ENCODE measurements around the gene GSG1. TPM values are rescaled to one million over a fixed set of nuclear protein-coding genes. Genes with fewer than 3 reads are reported as not detected.

The GSG1 gene
- total and polyA plus RNA-seq, 2 donors (not counting 3 experiments of a cell fraction or from before 2014, with no cell fraction given) = not detected

DNA sequence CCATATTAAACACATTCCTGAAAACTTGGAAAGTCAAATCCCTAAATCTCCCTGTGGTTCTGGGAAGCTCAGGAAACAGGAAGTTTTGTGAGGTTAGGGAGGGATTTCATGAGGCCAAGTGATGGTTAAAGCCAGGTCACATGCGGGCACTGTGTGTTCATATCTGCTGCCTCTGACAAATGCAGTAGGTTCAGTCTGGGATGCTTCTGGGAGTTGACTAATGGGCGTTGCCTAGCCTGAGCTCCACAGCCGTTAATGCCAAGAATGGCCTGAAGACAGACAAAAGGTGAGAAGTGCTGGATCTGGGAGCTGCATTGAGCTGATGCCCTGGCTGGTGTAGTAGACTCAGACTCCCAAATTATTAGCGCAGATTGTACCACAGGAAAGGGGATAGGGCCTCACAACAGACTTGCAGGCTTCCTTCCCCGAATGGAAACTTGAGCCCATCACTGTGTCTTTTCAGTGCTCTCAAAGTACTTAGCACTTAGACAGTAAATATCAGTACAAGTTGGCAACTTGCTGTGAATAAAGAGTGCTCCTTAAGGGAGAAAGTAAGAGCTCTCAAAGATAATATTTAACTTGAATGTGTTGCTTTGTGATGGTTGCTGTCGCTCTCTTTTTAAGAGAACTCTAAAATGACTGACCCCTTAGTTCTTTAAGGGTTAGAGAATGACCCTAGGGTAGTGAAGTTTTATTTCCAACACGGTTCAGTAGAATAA lies 17.3 kb downstream of the GSG1 start:
- Histone ChIP-seq H3K9me1 (replicated peaks; ENCODE audit: control insufficient read depth, extremely low read depth, insufficient read depth, low read length) (no peaks in the 10 kb centered on the region), H3K4me2 (ENCODE audit: insufficient read depth, low read length) (no peak overlapping the region), H3K4me3 (replicated peaks in 1 of 3; ENCODE audit: insufficient read depth in 1 of 3, low read depth in 1 of 3, low read length in 3 of 3) (no peak overlapping the region), H3K27ac (ENCODE audit: insufficient read depth, low read depth, low read length) (no peak overlapping the region), H3K9ac (replicated peaks; ENCODE audit: extremely low read depth, insufficient read depth, low read length) (no peak overlapping the region), H3K27me3 (ENCODE audit: control insufficient read depth in 2 of 2, insufficient read depth in 2 of 2, low read length in 2 of 2) (no peaks in the 10 kb centered on the region), H4K20me1 (replicated peaks; ENCODE audit: control insufficient read depth, extremely low read depth, insufficient read depth, low read length) (no peaks in the 10 kb centered on the region), H2AFZ (ENCODE audit: low read depth, low read length) (no peak overlapping the region), H3K4me1 (ENCODE audit: control insufficient read depth, extremely low read depth, insufficient read depth, low read length) (no peaks in the 10 kb centered on the region), H3K36me3 (ENCODE audit: control insufficient read depth in 2 of 2, extremely low read depth in 1 of 2, insufficient read depth in 2 of 2, low read length in 2 of 2) (no peaks in the 10 kb centered on the region), H3K79me2 (ENCODE audit: control insufficient read depth, insufficient read depth, low read length) (no peaks in the 10 kb centered on the region), H3K9me3 (replicated peaks; ENCODE audit: control insufficient read depth, insufficient read depth, low read length) (no peaks in the 10 kb centered on the region)
- no TSS peak for BruUV-seq (replicated peaks)
- DNase-seq (ENCODE audit: low read depth, low spot score) = no peak
- dilution Hi-C loops (cut with MboI; ENCODE audit: extremely low pct_ligation_motif_present, low sequenced_read_pairs) (no loop called here), intact Hi-C loops (cut with micrococcal nuclease) (no loop called here)
- TF ChIP-seq EZH2 (IDR thresholded peaks at IDR 0.05; ENCODE audit: borderline replicate concordance, low read depth, low read length, severe bottlenecking) (no peak), FOS (IDR thresholded peaks at IDR 0.05; ENCODE audit: borderline replicate concordance, insufficient read depth, low read length) (no peak), MYC (IDR thresholded peaks at IDR 0.05; ENCODE audit: low read depth, low read length) (no peak), JUN (IDR thresholded peaks at IDR 0.05; ENCODE audit: borderline replicate concordance, insufficient read depth, insufficient read length, low read depth) (no peak)
- TF ChIP-seq, protein P1, sequence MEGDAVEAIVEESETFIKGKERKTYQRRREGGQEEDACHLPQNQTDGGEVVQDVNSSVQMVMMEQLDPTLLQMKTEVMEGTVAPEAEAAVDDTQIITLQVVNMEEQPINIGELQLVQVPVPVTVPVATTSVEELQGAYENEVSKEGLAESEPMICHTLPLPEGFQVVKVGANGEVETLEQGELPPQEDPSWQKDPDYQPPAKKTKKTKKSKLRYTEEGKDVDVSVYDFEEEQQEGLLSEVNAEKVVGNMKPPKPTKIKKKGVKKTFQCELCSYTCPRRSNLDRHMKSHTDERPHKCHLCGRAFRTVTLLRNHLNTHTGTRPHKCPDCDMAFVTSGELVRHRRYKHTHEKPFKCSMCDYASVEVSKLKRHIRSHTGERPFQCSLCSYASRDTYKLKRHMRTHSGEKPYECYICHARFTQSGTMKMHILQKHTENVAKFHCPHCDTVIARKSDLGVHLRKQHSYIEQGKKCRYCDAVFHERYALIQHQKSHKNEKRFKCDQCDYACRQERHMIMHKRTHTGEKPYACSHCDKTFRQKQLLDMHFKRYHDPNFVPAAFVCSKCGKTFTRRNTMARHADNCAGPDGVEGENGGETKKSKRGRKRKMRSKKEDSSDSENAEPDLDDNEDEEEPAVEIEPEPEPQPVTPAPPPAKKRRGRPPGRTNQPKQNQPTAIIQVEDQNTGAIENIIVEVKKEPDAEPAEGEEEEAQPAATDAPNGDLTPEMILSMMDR (IDR thresholded peaks at IDR 0.05; ENCODE audit: extremely low read depth in 1 of 2, insufficient read depth in 1 of 2, low read depth in 1 of 2, low read length in 2 of 2) = no peak
- CTCF ChIA-PET = interaction anchor here (1.0 to 1.5 kb wide), 3 partner anchors 13 to 126 kb away, joined by 3 to 6 read pairs (median 5); no protein-coding TSS in a partner anchor
- POLR2A ChIA-PET = no interaction called here
- FAIRE-seq = peak; percentile 48

Measured in endothelial cell of umbilical vein (primary cell).